Effector memory CD4-positive, alpha-beta T cell (primary cell): Measurements from ENCODE around the gene RIN3.

ENCODE experiments used
- DNase-seq, 3 donors: peaks; one replicate each; pipeline ENCODE4 v3.0.0-alpha.2; 2020
- H3K27ac ChIP-seq: 2 replicates; pipeline ENCODE4 v1.7.0; 2013; ENCODE audit warnings: mild to moderate bottlenecking, low read length, moderate library complexity; ENCODE audit not compliant: insufficient read depth, poor library complexity, severe bottlenecking
- H3K27me3 ChIP-seq: replicated peaks from 2 replicates; pipeline ENCODE4 v1.7.0; 2013; ENCODE audit warnings: mild to moderate bottlenecking, low read length; ENCODE audit not compliant: insufficient read depth, control insufficient read depth, poor library complexity, severe bottlenecking
- H3K36me3 ChIP-seq: 2 replicates; pipeline ENCODE4 v1.7.0; 2013; ENCODE audit warnings: mild to moderate bottlenecking, low read length, moderate library complexity; ENCODE audit not compliant: control insufficient read depth, insufficient read depth
- H3K4me1 ChIP-seq: 2 replicates; pipeline ENCODE4 v1.7.0; 2013; ENCODE audit warnings: low read length, mild to moderate bottlenecking; ENCODE audit not compliant: control insufficient read depth, insufficient read depth, poor library complexity, severe bottlenecking
- H3K4me3 ChIP-seq: 2 replicates; pipeline ENCODE4 v1.7.0; 2013; ENCODE audit warnings: low read length, low read depth, mild to moderate bottlenecking; ENCODE audit not compliant: insufficient read depth, poor library complexity, severe bottlenecking
- H3K9me3 ChIP-seq: 2 replicates; pipeline ENCODE4 v1.7.0; 2013; ENCODE audit warnings: mild to moderate bottlenecking, low read length, moderate library complexity; ENCODE audit not compliant: control insufficient read depth

RIN3 gene

GRCh38 chr14:92659765-92660561 lies 146.4 kb downstream of the RIN3 start:
- DNase-seq, result no peak
- Histone ChIP-seq H3K4me1 (peaks cover 31% of the 10 kb centered on the region), H3K27ac (peak overlapping the region; percentile 35), H3K27me3 (no peaks in the 10 kb centered on the region), H3K36me3 (peaks cover 61% of the 10 kb centered on the region), H3K9me3 (no peaks in the 10 kb centered on the region), H3K4me3 (no peak overlapping the region)

DNA sequence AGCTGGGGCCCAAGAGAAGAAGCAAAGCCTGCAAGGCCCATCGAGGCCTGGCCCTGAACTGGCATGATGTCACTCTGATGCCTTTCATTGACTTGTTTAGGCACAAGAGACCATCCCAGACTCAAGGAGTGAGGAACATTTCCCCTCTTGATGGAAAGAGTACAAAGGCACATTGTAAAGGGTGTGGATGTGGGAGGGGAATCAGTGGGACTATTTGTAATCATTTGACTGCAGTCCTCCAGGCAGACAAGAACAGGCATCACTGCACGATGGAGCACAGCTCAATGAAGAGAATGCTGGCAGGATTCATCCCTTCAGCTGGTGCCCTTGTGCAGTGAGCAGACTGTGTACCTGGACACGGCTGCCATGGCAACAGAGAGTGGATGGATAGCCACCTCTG lies 147.0 kb downstream of the RIN3 start:
- Histone ChIP-seq H3K9me3 (no peaks in the 10 kb centered on the region), H3K4me1 (peaks cover 30% of the 10 kb centered on the region), H3K4me3 (no peak overlapping the region), H3K36me3 (peaks cover 64% of the 10 kb centered on the region), H3K27ac (no peak overlapping the region), H3K27me3 (no peaks in the 10 kb centered on the region)
- no peak for DNase-seq

DNA sequence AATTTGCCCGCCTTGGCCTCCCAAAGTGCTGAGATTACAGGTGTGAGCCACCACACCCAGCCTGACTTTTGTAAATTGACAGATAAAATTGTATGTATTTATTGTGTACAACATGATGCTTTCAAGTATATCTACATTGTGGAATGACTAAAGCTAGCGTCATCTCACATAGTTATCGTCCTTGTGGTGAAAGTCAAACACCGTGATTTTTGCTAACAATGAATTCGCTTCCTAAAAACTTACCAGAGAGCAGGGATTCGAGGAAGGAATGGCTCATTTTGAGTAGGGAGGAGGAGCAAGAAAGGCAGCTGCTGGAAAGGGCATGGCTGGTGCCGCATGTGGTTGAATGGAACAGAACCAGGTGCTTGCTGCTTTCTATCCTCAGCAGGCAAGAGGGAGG lies 149.5 kb downstream of the RIN3 start:
- peaks cover 20% of the 10 kb centered on the region for H3K4me1 ChIP-seq
- DNase-seq, result no peak
- H3K36me3 ChIP-seq, result peaks cover 74% of the 10 kb centered on the region
- no peaks in the 10 kb centered on the region for H3K27me3 ChIP-seq
- no peak overlapping the region for H3K4me3 ChIP-seq
- no peak overlapping the region for H3K27ac ChIP-seq
- H3K9me3 ChIP-seq, result no peaks in the 10 kb centered on the region

- DNase-seq, result no peak
- Histone ChIP-seq H3K9me3 (no peaks in the 10 kb centered on the region), H3K4me1 (peaks cover 10% of the 10 kb centered on the region), H3K27ac (peak overlapping the region; percentile 22), H3K27me3 (no peaks in the 10 kb centered on the region), H3K36me3 (peaks cover 61% of the 10 kb centered on the region), H3K4me3 (no peak overlapping the region)
These were observed 152.1 kb downstream of the RIN3 start for GRCh38 chr14:92665661-92666110.

DNA sequence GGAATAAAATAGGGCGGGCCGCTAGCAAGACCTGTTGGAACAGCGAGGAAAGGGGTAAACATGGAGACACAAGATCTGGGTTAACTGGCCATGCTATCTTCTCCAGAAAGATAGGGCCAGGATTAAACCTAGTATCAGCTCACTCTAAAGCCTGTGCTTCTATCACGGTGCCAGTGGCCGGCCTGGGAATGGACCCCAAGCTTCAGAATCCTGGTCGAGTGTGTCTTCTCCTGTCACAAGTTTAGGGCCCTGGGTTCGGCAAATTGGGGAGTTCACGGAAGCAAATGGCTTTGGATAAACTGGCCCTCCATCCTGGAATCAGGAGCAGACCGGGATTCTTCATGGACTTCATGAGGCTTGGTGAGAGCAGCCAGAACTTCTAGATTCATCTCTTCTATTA lies 152.7 kb downstream of the RIN3 start:
- Histone ChIP-seq H3K36me3 (peaks cover 57% of the 10 kb centered on the region), H3K9me3 (no peaks in the 10 kb centered on the region), H3K4me3 (no peak overlapping the region), H3K27me3 (no peaks in the 10 kb centered on the region), H3K4me1 (peaks cover 10% of the 10 kb centered on the region), H3K27ac (peak overlapping the region; percentile 22)
- DNase-seq, result no peak

DNA sequence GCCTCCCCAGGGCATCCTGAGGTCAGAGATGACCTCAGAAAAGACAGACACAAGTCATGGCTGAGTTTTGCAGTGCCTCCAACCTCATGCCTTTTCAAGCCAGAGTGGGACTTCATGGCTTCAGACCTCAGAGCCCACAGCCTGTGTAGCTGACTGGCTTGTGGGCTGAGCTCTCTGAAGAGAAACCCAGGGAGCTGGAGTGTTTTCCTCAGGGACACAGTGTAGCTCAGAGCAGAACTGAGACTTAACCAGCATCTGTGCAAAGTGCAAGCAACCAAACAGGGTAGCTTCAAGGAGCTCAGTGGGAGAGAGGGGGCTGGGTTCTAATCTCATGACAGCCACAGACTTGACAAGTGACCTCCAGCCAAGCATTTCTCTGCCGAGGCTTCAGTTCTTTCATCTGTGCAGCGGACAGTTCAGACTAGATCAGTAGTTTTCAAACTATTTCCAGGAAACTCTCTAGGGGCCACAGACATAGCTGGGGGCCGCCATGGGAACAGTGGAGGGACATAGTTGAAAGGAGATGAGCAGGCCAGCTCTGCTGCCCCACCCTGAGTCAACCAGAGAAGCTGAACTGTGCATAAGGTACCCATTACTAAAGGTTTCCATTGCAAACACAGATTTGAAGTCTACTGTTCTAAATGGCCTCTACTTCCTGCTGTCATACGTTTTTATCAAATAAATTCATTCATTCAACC lies 154.8 kb downstream of the RIN3 start:
- no peaks in the 10 kb centered on the region for H3K9me3 ChIP-seq
- no peaks in the 10 kb centered on the region for H3K27me3 ChIP-seq
- H3K4me1 ChIP-seq, result peaks cover 10% of the 10 kb centered on the region
- no peak for DNase-seq
- H3K36me3 ChIP-seq, result peaks cover 38% of the 10 kb centered on the region
- no peak overlapping the region for H3K27ac ChIP-seq
- H3K4me3 ChIP-seq, result no peak overlapping the region

- DNase-seq, result no peak
- Histone ChIP-seq H3K27me3 (no peaks in the 10 kb centered on the region), H3K4me3 (no peak overlapping the region), H3K27ac (peak overlapping the region; percentile 1), H3K4me1 (peaks cover 10% of the 10 kb centered on the region), H3K9me3 (no peaks in the 10 kb centered on the region), H3K36me3 (peaks cover 36% of the 10 kb centered on the region)
These were observed 156.6 kb downstream of the RIN3 start for GRCh38 chr14:92670160-92670559.

DNA sequence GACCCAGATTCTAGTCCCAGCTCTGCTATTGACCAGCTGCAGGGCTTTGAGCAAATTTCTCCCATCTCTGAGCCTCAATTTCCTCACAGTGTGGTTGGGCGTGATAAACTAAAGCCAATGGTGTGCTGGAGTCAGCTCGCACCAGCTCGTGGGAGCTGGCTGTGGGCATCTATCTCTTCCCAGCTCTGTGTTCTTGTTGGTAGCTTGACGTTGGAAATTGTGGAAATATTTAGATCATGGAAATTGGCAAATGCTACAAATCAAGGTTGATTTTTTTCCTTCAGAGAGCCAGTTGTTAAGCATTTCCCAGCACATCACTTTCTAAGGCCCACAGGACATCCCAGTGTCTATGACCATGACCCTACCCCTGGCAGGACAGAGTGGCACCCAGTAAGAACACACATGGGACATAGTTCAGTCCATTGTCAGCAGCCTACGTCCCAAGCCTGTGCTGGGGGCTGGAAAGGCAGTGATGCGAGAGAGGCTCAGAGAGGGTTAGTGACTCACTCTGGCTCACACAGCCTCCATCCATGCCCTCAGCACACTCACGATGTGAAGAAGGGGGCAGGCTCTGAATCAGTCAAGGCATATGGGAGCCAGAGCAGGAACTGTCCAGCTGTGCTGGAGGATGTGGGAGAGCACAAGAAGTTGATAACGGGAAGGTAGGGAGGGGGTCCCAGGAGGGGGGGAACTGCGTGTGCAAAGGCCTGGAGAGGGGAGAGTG lies 157.2 kb downstream of the RIN3 start:
- Histone ChIP-seq H3K36me3 (peaks cover 37% of the 10 kb centered on the region), H3K4me3 (no peak overlapping the region), H3K4me1 (peaks cover 10% of the 10 kb centered on the region), H3K27me3 (no peaks in the 10 kb centered on the region), H3K9me3 (no peaks in the 10 kb centered on the region), H3K27ac (no peak overlapping the region)
- DNase-seq, result no peak

DNA sequence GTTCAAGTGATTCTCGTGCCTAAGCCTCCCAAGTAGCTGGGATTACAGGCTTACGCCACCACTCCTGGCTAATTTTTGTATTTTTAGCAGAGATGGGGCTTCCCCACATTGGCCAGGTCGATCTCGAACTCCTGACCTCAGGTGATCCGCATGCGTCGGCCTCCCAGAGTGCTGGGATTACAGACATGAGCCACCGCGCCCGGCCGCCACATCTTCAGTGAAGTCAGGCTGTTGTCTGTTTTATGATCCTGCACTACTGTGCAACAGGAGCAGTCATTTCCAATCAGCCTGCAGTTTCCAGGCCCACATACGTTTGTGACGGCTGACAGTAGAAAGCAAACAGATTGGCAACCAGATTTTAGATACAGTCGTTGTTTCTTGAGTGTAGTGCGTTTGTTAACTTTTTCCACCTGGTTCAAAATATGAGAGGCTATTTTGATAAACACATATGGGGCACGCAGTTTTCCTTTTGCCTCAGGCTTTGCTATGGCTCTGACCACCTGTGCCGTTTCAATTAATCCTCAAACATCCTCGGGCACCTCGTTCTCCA lies 160.1 kb downstream of the RIN3 start:
- H3K4me3 ChIP-seq, result no peak overlapping the region
- H3K36me3 ChIP-seq, result peaks cover 47% of the 10 kb centered on the region
- peaks cover 10% of the 10 kb centered on the region for H3K4me1 ChIP-seq
- no peaks in the 10 kb centered on the region for H3K27me3 ChIP-seq
- DNase-seq, result no peak
- no peaks in the 10 kb centered on the region for H3K9me3 ChIP-seq
- no peak overlapping the region for H3K27ac ChIP-seq
